Measurements from ENCODE around the gene LHX3. TPM values are rescaled to one million over a fixed set of nuclear protein-coding genes. Genes with fewer than 3 reads are reported as not detected.

The LHX3 gene
- total RNA-seq, 1 donor from 2014 or later: not detected

GRCh38 chr9:136251264-136252115, 46.6 kb upstream of the LHX3 start:
- Mint-ChIP-seq H3K4me1 (ENCODE audit: unreplicated experiment) (no peaks in the 10 kb centered on the region), H3K36me3 (ENCODE audit: low read depth, unreplicated experiment) (no peaks in the 10 kb centered on the region), H3K9me3 (ENCODE audit: unreplicated experiment) (no peaks in the 10 kb centered on the region), H3K27me3 (ENCODE audit: unreplicated experiment) (peaks cover 4% of the 10 kb centered on the region), H3K27ac (ENCODE audit: unreplicated experiment) (no peak overlapping the region), H3K4me3 (ENCODE audit: unreplicated experiment) (no peak overlapping the region)
- TF ChIP-seq CTCF (IDR thresholded peaks at IDR 0.05; ENCODE audit: unreplicated experiment): no peak
- DNase-seq (ENCODE audit: low spot score): no peak

GRCh38 chr9:136250676-136251075, 45.7 kb upstream of the LHX3 start:
- Mint-ChIP-seq H3K27me3 (ENCODE audit: unreplicated experiment) (peaks cover 4% of the 10 kb centered on the region), H3K9me3 (ENCODE audit: unreplicated experiment) (no peaks in the 10 kb centered on the region), H3K4me1 (ENCODE audit: unreplicated experiment) (no peaks in the 10 kb centered on the region), H3K27ac (ENCODE audit: unreplicated experiment) (no peak overlapping the region), H3K4me3 (ENCODE audit: unreplicated experiment) (no peak overlapping the region), H3K36me3 (ENCODE audit: low read depth, unreplicated experiment) (no peaks in the 10 kb centered on the region)
- no peak for TF ChIP-seq CTCF (IDR thresholded peaks at IDR 0.05; ENCODE audit: unreplicated experiment)
- no peak for DNase-seq (ENCODE audit: low spot score)

- Mint-ChIP-seq H3K27ac (ENCODE audit: unreplicated experiment) (no peak overlapping the region), H3K27me3 (ENCODE audit: unreplicated experiment) (peaks cover 6% of the 10 kb centered on the region), H3K36me3 (ENCODE audit: low read depth, unreplicated experiment) (no peaks in the 10 kb centered on the region), H3K4me3 (ENCODE audit: unreplicated experiment) (no peak overlapping the region), H3K9me3 (ENCODE audit: unreplicated experiment) (no peaks in the 10 kb centered on the region), H3K4me1 (ENCODE audit: unreplicated experiment) (peaks cover 1% of the 10 kb centered on the region)
- TF ChIP-seq CTCF (IDR thresholded peaks at IDR 0.05; ENCODE audit: unreplicated experiment): no peak
- no peak for DNase-seq (ENCODE audit: low spot score)
Measured at GRCh38 chr9:136249877-136250559, 45.1 kb upstream of the LHX3 start.

GRCh38 chr9:136248951-136249876, 44.3 kb upstream of the LHX3 start:
- no peak for TF ChIP-seq CTCF (IDR thresholded peaks at IDR 0.05; ENCODE audit: unreplicated experiment)
- Mint-ChIP-seq H3K9me3 (ENCODE audit: unreplicated experiment) (no peaks in the 10 kb centered on the region), H3K36me3 (ENCODE audit: low read depth, unreplicated experiment) (no peaks in the 10 kb centered on the region), H3K4me1 (ENCODE audit: unreplicated experiment) (peaks cover 9% of the 10 kb centered on the region), H3K4me3 (ENCODE audit: unreplicated experiment) (no peak overlapping the region), H3K27me3 (ENCODE audit: unreplicated experiment) (peaks cover 9% of the 10 kb centered on the region), H3K27ac (ENCODE audit: unreplicated experiment) (no peak overlapping the region)
- no peak for DNase-seq (ENCODE audit: low spot score)
